Measurements from ENCODE around the gene TCEA2.

Gene TCEA2

GRCh38 chr20:64036346-64037198 lies 26.4 kb upstream of the TCEA2 start:
- no peak for DNase-seq

- no peak for DNase-seq
These were observed 25.9 kb upstream of the TCEA2 start for GRCh38 chr20:64037199-64037497.

GRCh38 chr20:64037498-64038213 lies 25.3 kb upstream of the TCEA2 start:
- DNase-seq: peak; percentile 15

- no peak for DNase-seq
These were observed 24.8 kb upstream of the TCEA2 start for GRCh38 chr20:64038224-64038564.

GRCh38 chr20:64038565-64039292 lies 24.3 kb upstream of the TCEA2 start:
- no peak for DNase-seq

GRCh38 chr20:64039293-64040160 lies 23.5 kb upstream of the TCEA2 start:
- DNase-seq: no peak

GRCh38 chr20:64040231-64041039 lies 22.6 kb upstream of the TCEA2 start:
- DNase-seq: no peak

- DNase-seq: no peak
These were observed 21.8 kb upstream of the TCEA2 start for GRCh38 chr20:64041040-64041780.

- DNase-seq: no peak
These were observed 21.3 kb upstream of the TCEA2 start for GRCh38 chr20:64041781-64042053.

- DNase-seq: no peak
These were observed 20.8 kb upstream of the TCEA2 start for GRCh38 chr20:64042054-64042781.

- DNase-seq: no peak
These were observed 19.2 kb upstream of the TCEA2 start for GRCh38 chr20:64043768-64044167.

GRCh38 chr20:64044484-64045247 lies 18.3 kb upstream of the TCEA2 start:
- no peak for DNase-seq

- no peak for DNase-seq
These were observed 17.5 kb upstream of the TCEA2 start for GRCh38 chr20:64045346-64046011.

GRCh38 chr20:64047046-64047389 lies 16.0 kb upstream of the TCEA2 start:
- DNase-seq: no peak

- no peak for DNase-seq
These were observed 15.0 kb upstream of the TCEA2 start for GRCh38 chr20:64047968-64048401.

- no peak for DNase-seq
These were observed 14.5 kb upstream of the TCEA2 start for GRCh38 chr20:64048402-64049044.

- no peak for DNase-seq
These were observed 13.7 kb upstream of the TCEA2 start, which contains the start of gene SOX18 for GRCh38 chr20:64049060-64049877. Gene SOX18 (minus strand): TSS chr20:64049639. CDS start chr20:64049516, 123 bp downstream.

- no peak for DNase-seq
These were observed 13.1 kb upstream of the TCEA2 start for GRCh38 chr20:64049878-64050260.

Data from NCI-H1436 treated with DMSO at 0.1 percent for 48 hours (cell line).